Measurements from ENCODE around the gene SDF4. TPM values are rescaled to one million over a fixed set of nuclear protein-coding genes. Genes with fewer than 3 reads are reported as not detected.

SDF4 gene
- total and polyA plus RNA-seq, 2 of the 8 experiments (the other 6 are each of a cell fraction or from before 2014, with no cell fraction given): 45.5 to 75.6 TPM

DNA sequence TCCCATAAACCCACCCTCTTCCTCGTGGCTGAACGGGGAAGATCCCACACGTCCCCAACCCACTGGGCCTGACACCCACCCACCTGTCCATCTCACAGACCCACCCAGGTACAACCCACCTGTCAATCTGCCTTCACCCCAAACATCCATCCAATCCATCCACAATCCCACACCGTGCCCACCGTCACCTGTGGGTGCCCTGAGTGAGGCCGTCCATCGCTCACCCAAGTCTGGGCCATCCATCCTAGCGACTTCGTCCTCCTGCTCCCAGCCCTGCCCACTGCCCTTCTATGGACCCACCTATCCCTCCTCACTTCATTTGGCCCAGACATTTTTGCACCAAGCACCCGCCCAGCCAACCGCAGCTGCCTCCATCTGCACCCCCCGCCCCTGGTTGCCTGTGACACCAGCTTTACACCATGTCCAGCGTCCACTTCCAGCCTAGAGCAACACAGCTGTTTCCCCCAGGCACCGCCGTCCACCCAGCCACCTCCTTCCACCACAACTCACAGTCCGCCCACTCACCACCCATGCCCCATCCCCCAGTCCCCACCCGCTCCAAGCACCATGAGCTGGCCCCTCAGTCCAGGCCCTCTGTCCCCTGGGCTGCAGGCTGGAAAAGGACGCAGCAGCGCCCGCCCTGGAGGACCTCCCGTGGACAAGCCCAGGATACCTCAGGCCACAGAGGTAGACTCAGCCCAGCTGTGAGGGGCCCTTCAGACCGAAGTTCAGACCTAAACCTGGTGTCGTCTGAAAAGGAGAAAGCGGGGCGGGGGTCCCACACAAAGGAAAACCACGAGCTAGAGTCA lies 50.5 kb downstream of the SDF4 start (continued):
- TF ChIP-seq, protein P1, sequence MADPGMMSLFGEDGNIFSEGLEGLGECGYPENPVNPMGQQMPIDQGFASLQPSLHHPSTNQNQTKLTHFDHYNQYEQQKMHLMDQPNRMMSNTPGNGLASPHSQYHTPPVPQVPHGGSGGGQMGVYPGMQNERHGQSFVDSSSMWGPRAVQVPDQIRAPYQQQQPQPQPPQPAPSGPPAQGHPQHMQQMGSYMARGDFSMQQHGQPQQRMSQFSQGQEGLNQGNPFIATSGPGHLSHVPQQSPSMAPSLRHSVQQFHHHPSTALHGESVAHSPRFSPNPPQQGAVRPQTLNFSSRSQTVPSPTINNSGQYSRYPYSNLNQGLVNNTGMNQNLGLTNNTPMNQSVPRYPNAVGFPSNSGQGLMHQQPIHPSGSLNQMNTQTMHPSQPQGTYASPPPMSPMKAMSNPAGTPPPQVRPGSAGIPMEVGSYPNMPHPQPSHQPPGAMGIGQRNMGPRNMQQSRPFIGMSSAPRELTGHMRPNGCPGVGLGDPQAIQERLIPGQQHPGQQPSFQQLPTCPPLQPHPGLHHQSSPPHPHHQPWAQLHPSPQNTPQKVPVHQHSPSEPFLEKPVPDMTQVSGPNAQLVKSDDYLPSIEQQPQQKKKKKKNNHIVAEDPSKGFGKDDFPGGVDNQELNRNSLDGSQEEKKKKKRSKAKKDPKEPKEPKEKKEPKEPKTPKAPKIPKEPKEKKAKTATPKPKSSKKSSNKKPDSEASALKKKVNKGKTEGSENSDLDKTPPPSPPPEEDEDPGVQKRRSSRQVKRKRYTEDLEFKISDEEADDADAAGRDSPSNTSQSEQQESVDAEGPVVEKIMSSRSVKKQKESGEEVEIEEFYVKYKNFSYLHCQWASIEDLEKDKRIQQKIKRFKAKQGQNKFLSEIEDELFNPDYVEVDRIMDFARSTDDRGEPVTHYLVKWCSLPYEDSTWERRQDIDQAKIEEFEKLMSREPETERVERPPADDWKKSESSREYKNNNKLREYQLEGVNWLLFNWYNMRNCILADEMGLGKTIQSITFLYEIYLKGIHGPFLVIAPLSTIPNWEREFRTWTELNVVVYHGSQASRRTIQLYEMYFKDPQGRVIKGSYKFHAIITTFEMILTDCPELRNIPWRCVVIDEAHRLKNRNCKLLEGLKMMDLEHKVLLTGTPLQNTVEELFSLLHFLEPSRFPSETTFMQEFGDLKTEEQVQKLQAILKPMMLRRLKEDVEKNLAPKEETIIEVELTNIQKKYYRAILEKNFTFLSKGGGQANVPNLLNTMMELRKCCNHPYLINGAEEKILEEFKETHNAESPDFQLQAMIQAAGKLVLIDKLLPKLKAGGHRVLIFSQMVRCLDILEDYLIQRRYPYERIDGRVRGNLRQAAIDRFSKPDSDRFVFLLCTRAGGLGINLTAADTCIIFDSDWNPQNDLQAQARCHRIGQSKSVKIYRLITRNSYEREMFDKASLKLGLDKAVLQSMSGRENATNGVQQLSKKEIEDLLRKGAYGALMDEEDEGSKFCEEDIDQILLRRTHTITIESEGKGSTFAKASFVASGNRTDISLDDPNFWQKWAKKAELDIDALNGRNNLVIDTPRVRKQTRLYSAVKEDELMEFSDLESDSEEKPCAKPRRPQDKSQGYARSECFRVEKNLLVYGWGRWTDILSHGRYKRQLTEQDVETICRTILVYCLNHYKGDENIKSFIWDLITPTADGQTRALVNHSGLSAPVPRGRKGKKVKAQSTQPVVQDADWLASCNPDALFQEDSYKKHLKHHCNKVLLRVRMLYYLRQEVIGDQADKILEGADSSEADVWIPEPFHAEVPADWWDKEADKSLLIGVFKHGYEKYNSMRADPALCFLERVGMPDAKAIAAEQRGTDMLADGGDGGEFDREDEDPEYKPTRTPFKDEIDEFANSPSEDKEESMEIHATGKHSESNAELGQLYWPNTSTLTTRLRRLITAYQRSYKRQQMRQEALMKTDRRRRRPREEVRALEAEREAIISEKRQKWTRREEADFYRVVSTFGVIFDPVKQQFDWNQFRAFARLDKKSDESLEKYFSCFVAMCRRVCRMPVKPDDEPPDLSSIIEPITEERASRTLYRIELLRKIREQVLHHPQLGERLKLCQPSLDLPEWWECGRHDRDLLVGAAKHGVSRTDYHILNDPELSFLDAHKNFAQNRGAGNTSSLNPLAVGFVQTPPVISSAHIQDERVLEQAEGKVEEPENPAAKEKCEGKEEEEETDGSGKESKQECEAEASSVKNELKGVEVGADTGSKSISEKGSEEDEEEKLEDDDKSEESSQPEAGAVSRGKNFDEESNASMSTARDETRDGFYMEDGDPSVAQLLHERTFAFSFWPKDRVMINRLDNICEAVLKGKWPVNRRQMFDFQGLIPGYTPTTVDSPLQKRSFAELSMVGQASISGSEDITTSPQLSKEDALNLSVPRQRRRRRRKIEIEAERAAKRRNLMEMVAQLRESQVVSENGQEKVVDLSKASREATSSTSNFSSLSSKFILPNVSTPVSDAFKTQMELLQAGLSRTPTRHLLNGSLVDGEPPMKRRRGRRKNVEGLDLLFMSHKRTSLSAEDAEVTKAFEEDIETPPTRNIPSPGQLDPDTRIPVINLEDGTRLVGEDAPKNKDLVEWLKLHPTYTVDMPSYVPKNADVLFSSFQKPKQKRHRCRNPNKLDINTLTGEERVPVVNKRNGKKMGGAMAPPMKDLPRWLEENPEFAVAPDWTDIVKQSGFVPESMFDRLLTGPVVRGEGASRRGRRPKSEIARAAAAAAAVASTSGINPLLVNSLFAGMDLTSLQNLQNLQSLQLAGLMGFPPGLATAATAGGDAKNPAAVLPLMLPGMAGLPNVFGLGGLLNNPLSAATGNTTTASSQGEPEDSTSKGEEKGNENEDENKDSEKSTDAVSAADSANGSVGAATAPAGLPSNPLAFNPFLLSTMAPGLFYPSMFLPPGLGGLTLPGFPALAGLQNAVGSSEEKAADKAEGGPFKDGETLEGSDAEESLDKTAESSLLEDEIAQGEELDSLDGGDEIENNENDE (IDR thresholded peaks at IDR 0.05; ENCODE audit: insufficient replicate concordance, low read length): no peak
- TF ChIP-seq, protein P2, sequence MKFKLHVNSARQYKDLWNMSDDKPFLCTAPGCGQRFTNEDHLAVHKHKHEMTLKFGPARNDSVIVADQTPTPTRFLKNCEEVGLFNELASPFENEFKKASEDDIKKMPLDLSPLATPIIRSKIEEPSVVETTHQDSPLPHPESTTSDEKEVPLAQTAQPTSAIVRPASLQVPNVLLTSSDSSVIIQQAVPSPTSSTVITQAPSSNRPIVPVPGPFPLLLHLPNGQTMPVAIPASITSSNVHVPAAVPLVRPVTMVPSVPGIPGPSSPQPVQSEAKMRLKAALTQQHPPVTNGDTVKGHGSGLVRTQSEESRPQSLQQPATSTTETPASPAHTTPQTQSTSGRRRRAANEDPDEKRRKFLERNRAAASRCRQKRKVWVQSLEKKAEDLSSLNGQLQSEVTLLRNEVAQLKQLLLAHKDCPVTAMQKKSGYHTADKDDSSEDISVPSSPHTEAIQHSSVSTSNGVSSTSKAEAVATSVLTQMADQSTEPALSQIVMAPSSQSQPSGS (IDR thresholded peaks at IDR 0.05; ENCODE audit: low read length): no peak
- TF ChIP-seq SP4 (IDR thresholded peaks at IDR 0.05; ENCODE audit: low read length) (no peak), SIRT6 (IDR thresholded peaks at IDR 0.05; ENCODE audit: low read length) (no peak), GTF2F1 (IDR thresholded peaks at IDR 0.05; ENCODE audit: borderline replicate concordance, low read depth, low read length) (no peak), FOSL1 (IDR thresholded peaks at IDR 0.05; ENCODE audit: insufficient read depth, low read depth, low read length) (no peak), CEBPB (IDR thresholded peaks at IDR 0.05; ENCODE audit: low read depth, low read length) (no peak), TBP (IDR thresholded peaks at IDR 0.05; ENCODE audit: low read depth, low read length) (no peak), RFX5 (IDR thresholded peaks at IDR 0.05; ENCODE audit: borderline replicate concordance, low read depth, low read length) (no peak)

Data from H1 (cell line).